ENCODE measurements around the gene SPRN. TPM values are rescaled to one million over a fixed set of nuclear protein-coding genes. Genes with fewer than 3 reads are reported as not detected.
"Not testable (repeated sequence)": the region's sequence is repeated elsewhere in the genome, so short reads cannot be mapped to it uniquely, and the experiment has no call there.

SPRN gene
- total RNA-seq, 1 donor from 2014 or later = 0.06 TPM

DNA sequence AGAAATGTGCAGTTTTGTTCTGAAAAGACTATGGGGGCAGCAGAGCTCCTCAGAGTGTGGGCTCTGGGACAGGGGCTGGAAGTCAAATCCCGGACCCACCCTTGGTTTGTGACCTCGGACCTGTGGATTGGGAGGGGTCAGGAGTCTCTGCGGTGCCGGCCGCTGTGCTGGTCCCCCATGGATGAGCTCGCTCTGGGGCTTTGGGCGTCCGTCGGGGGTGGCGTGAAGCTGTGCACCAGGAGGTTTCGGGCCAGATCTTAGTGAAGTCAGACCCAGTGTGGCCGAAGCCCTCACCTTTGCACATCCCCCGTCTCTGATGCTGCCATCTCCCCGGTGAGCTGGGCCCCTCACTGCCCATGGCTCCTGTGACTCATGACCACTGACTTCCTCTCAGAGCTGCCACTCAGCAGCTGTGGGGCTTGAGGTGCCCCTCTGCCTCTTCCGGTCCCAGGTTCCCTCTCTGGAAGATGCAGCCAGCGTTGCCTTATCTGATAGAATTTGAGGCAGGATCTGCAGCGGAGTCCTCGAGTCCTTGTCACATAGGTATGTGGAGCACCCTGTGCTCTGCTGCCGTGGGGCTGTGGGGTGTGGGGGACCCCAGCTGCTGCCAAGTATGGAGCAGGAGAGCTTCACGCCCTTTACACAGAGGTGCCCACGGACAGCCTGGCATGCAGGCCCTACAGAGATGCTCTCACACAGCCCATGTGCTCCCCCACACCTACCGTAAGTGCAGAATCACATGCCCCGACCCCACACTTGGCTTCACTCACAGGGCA, 18.0 kb upstream of the SPRN start:
- H3K9me3 ChIP-seq (ENCODE audit: low read depth) = peaks cover 5% of the 10 kb centered on the region
- no peak overlapping the region for H3K4me2 ChIP-seq
- H4K20me1 ChIP-seq (ENCODE audit: low read depth) = no peaks in the 10 kb centered on the region
- Mint-ChIP-seq H3K27ac (no peak overlapping the region), H3K36me3 (peaks cover 8% of the 10 kb centered on the region), H3K4me3 (no peak overlapping the region), H3K9me3 (peaks cover 41% of the 10 kb centered on the region), H3K27me3 (ENCODE audit: insufficient read depth, low read depth) (peaks cover 7% of the 10 kb centered on the region), H3K4me1 (no peaks in the 10 kb centered on the region)
- no peak overlapping the region for H2AFZ ChIP-seq (replicated peaks)
- H3F3A ChIP-seq (ENCODE audit: low read depth) = no peaks in the 10 kb centered on the region
- no peak overlapping the region for H3K27ac ChIP-seq
- no peak overlapping the region for H3K9ac ChIP-seq
- H3K4me3 ChIP-seq = no peak overlapping the region
- TF ChIP-seq EZH2phosphoT487 (IDR thresholded peaks at IDR 0.05) = no peak
- no peak for TF ChIP-seq EZH2 (IDR thresholded peaks at IDR 0.05)
- TF ChIP-seq, protein P1, sequence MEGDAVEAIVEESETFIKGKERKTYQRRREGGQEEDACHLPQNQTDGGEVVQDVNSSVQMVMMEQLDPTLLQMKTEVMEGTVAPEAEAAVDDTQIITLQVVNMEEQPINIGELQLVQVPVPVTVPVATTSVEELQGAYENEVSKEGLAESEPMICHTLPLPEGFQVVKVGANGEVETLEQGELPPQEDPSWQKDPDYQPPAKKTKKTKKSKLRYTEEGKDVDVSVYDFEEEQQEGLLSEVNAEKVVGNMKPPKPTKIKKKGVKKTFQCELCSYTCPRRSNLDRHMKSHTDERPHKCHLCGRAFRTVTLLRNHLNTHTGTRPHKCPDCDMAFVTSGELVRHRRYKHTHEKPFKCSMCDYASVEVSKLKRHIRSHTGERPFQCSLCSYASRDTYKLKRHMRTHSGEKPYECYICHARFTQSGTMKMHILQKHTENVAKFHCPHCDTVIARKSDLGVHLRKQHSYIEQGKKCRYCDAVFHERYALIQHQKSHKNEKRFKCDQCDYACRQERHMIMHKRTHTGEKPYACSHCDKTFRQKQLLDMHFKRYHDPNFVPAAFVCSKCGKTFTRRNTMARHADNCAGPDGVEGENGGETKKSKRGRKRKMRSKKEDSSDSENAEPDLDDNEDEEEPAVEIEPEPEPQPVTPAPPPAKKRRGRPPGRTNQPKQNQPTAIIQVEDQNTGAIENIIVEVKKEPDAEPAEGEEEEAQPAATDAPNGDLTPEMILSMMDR (IDR thresholded peaks at IDR 0.05) = no peak
- no peaks in the 10 kb centered on the region for H3K79me2 ChIP-seq (ENCODE audit: low read depth)
- H3K27me3 ChIP-seq = no peaks in the 10 kb centered on the region
- no peak for DNase-seq (ENCODE audit: low spot score)
- no peaks in the 10 kb centered on the region for H3K4me1 ChIP-seq
- H3K36me3 ChIP-seq = no peaks in the 10 kb centered on the region

DNA sequence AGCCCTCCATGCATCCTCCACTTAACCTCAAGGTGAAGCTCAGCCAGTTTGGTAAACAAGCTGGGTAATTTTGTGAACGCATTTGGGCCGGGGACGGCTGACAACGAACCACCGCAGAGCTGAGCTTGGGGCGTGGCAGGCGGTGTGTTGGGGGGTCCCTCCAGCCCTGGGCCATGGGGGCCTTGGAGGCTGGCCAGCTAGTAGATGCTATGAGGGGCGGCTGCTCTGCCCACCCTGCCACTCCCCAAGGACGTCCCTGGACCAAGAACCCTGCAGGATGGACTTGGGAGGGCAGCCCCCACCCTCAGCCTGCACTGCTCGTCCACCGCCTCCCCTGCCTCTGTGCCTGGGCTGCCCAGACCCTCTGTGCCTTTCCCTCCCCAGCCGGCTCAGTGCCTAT, 17.4 kb upstream of the SPRN start:
- no peaks in the 10 kb centered on the region for H3K79me2 ChIP-seq (ENCODE audit: low read depth)
- no peak for DNase-seq (ENCODE audit: low spot score)
- H3K9ac ChIP-seq = no peak overlapping the region
- H3K27me3 ChIP-seq = no peaks in the 10 kb centered on the region
- no peak overlapping the region for H3K27ac ChIP-seq
- Mint-ChIP-seq H3K4me3 (no peak overlapping the region), H3K4me1 (no peaks in the 10 kb centered on the region), H3K9me3 (peaks cover 40% of the 10 kb centered on the region), H3K27ac (no peak overlapping the region), H3K27me3 (ENCODE audit: insufficient read depth, low read depth) (peaks cover 7% of the 10 kb centered on the region), H3K36me3 (peaks cover 7% of the 10 kb centered on the region)
- no peaks in the 10 kb centered on the region for H3F3A ChIP-seq (ENCODE audit: low read depth)
- no peaks in the 10 kb centered on the region for H3K4me1 ChIP-seq
- H2AFZ ChIP-seq (replicated peaks) = no peak overlapping the region
- H4K20me1 ChIP-seq (ENCODE audit: low read depth) = no peaks in the 10 kb centered on the region
- no peaks in the 10 kb centered on the region for H3K36me3 ChIP-seq
- no peak overlapping the region for H3K4me2 ChIP-seq
- no peaks in the 10 kb centered on the region for H3K9me3 ChIP-seq (ENCODE audit: low read depth)
- TF ChIP-seq EZH2phosphoT487 (IDR thresholded peaks at IDR 0.05) = no peak
- TF ChIP-seq EZH2 (IDR thresholded peaks at IDR 0.05) = no peak
- H3K4me3 ChIP-seq = no peak overlapping the region

DNA sequence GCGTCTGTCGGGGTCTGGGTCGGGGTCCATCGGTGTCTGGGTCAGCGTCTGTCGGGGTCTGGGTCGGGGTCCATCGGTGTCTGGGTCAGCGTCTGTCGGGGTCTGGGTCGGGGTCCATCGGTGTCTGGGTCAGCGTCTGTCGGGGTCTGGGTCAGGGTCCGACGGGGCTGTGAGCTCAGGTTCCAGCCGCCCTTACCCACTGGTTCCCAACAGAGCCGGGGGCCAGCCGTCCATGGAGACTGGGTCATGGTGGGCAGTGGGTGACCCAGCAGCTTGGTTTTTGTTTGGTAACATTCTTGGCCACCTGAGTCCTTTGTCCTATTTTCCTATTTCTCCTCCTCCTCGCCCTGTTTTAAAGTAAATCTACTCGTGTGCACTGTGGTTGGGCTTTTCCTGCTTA, 16.9 kb upstream of the SPRN start:
- H3K27me3 Mint-ChIP-seq (ENCODE audit: insufficient read depth, low read depth); H3K9me3 ChIP-seq (ENCODE audit: low read depth); DNase-seq (ENCODE audit: low spot score); H3K4me3 Mint-ChIP-seq; H3K27me3 ChIP-seq; H3K4me1 ChIP-seq; H3K9ac ChIP-seq; H3K27ac ChIP-seq; H3K4me2 ChIP-seq; H3F3A ChIP-seq (ENCODE audit: low read depth); H3K27ac Mint-ChIP-seq; H3K36me3 ChIP-seq; H3K4me1 Mint-ChIP-seq; H3K36me3 Mint-ChIP-seq; H3K79me2 ChIP-seq (ENCODE audit: low read depth); H4K20me1 ChIP-seq (ENCODE audit: low read depth); H3K4me3 ChIP-seq; H2AFZ ChIP-seq (replicated peaks): not testable (repeated sequence)
- peaks cover 39% of the 10 kb centered on the region for H3K9me3 Mint-ChIP-seq

DNA sequence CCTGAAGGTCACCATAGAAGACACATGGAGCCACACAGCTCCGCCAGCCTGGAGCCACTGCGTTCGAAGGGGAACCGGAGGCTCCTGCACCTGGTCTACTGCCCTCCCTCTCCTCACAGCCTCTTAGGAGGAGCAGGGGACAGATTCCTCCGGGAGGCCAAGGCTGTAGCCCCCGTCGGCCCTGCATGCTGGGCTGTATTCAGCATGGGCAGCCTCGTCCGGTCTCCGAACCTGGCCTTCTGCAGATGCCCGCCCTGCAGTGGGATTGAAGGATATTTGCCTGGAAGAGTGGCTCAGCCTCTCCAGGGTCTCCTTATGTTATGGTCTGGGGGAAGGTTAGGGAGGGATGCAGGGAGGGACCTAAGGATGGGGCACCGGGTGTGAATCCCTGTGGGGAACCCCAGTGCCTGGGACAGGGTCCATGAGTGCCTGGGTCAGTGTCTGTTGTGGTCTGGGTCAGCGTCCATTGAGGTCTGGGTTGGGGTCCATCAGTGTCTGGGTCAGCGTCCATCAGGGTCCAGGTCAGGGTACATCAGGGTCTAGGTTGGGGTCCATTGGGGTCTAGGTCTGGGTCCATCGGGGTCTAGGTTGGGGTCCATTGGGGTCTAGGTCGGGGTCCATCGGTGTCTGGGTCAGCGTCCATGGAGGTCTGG, 16.3 kb upstream of the SPRN start:
- Mint-ChIP-seq H3K4me3 (no peak overlapping the region), H3K9me3 (peaks cover 39% of the 10 kb centered on the region), H3K27ac (no peak overlapping the region), H3K27me3 (ENCODE audit: insufficient read depth, low read depth) (peaks cover 7% of the 10 kb centered on the region), H3K36me3 (peaks cover 4% of the 10 kb centered on the region), H3K4me1 (no peaks in the 10 kb centered on the region)
- Histone ChIP-seq H3K4me3 (no peak overlapping the region), H2AFZ (replicated peaks) (no peak overlapping the region), H3K27me3 (no peaks in the 10 kb centered on the region), H3K79me2 (ENCODE audit: low read depth) (no peaks in the 10 kb centered on the region), H3K9ac (no peak overlapping the region), H3K4me2 (no peak overlapping the region), H3K4me1 (no peaks in the 10 kb centered on the region), H3K27ac (no peak overlapping the region), H3F3A (ENCODE audit: low read depth) (no peaks in the 10 kb centered on the region), H3K36me3 (no peaks in the 10 kb centered on the region), H3K9me3 (ENCODE audit: low read depth) (no peaks in the 10 kb centered on the region), H4K20me1 (ENCODE audit: low read depth) (no peaks in the 10 kb centered on the region)
- no peak for TF ChIP-seq EZH2phosphoT487 (IDR thresholded peaks at IDR 0.05)
- TF ChIP-seq, protein P1 (IDR thresholded peaks at IDR 0.05) = no peak
- no peak for TF ChIP-seq EZH2 (IDR thresholded peaks at IDR 0.05)
- DNase-seq (ENCODE audit: low spot score) = no peak

Data from neural progenitor cell (in vitro differentiated cells).